GF-D8 (cell line): ENCODE results near the gene F11R.
A peak's percentile ranks its signal among the peaks of the same experiment; 100 is the strongest.
"Not testable (repeated sequence)": the region's sequence is repeated elsewhere in the genome, so short reads cannot be mapped to it uniquely, and the experiment has no call there.

Experiments
- DNase-seq: peaks from one replicate; lab custom pipeline; 2025; lab: John Stamatoyannopoulos, UW

Gene F11R

GRCh38 chr1:160971618-160972056, 49.3 kb downstream of the F11R start:
- no peak for DNase-seq

GRCh38 chr1:160963521-160963920, 57.4 kb downstream of the F11R start:
- DNase-seq = no peak

- no peak for DNase-seq
Measured at GRCh38 chr1:160961419-160961818, 59.5 kb downstream of the F11R start.

- no peak for DNase-seq
Measured at GRCh38 chr1:160956966-160957365, 64.0 kb downstream of the F11R start.

GRCh38 chr1:160954158-160955104, 66.5 kb downstream of the F11R start, which contains the start of gene ITLN2:
TSS of gene ITLN2 (minus strand) at chr1:160954809. CDS start at chr1:160954741, 68 bp downstream.
- DNase-seq = no peak

GRCh38 chr1:160953030-160953429, 67.9 kb downstream of the F11R start:
- no peak for DNase-seq

- no peak for DNase-seq
Measured at GRCh38 chr1:160952129-160952510, 68.8 kb downstream of the F11R start.

- peak; percentile 6 for DNase-seq
Measured at GRCh38 chr1:160951443-160952128, 69.4 kb downstream of the F11R start.

GRCh38 chr1:160950657-160951056, 70.3 kb downstream of the F11R start:
- no peak for DNase-seq

- no peak for DNase-seq
Measured at GRCh38 chr1:160949881-160950280, 71.1 kb downstream of the F11R start.

GRCh38 chr1:160949216-160949880, 71.6 kb downstream of the F11R start:
- not testable (repeated sequence) for DNase-seq

GRCh38 chr1:160947174-160947759, 73.7 kb downstream of the F11R start:
- DNase-seq = not testable (repeated sequence)

GRCh38 chr1:160945881-160946280, 75.1 kb downstream of the F11R start:
- not testable (repeated sequence) for DNase-seq
